ENCODE data around the gene PPM1G. TPM values are rescaled to one million over a fixed set of nuclear protein-coding genes. Genes with fewer than 3 reads are reported as not detected.

PPM1G gene
- total RNA-seq, 1 donor from 2014 or later, result 51.8 TPM

- Histone ChIP-seq H3K27ac (peak overlapping the region; percentile 28), H3K4me3 (no peak overlapping the region), H3K4me1 (no peaks in the 10 kb centered on the region), H3K36me3 (peaks cover 43% of the 10 kb centered on the region), H3K9me3 (no peaks in the 10 kb centered on the region), H3K27me3 (no peaks in the 10 kb centered on the region)
- DNase-seq, result no peak
- no peak for ATAC-seq
- TF ChIP-seq CTCF (IDR thresholded peaks at IDR 0.05), result no peak
- intact Hi-C loops (cut with DNase I), result no loop called here
These were observed 36.2 kb upstream of the PPM1G start for GRCh38 chr2:27445615-27446014.

- peaks cover 43% of the 10 kb centered on the region for H3K36me3 ChIP-seq
These were observed 35.8 kb upstream of the PPM1G start for GRCh38 chr2:27445155-27445554.

GRCh38 chr2:27442920-27443282 is 33.5 kb upstream of the PPM1G start:
- Histone ChIP-seq H3K27ac (peak overlapping the region; percentile 58), H3K36me3 (peaks cover 49% of the 10 kb centered on the region), H3K4me1 (no peaks in the 10 kb centered on the region), H3K9me3 (no peaks in the 10 kb centered on the region), H3K4me3 (peak overlapping the region; percentile 41), H3K27me3 (no peaks in the 10 kb centered on the region)
- intact Hi-C loops (cut with DNase I), result no loop called here
- no peak for TF ChIP-seq CTCF (IDR thresholded peaks at IDR 0.05)
- DNase-seq (no peak), ATAC-seq (peak; percentile 1)

More at GRCh38 chr2:27445155-27445554, 35.8 kb upstream of the PPM1G start:
- Histone ChIP-seq H3K4me3 (no peak overlapping the region), H3K9me3 (no peaks in the 10 kb centered on the region), H3K4me1 (no peaks in the 10 kb centered on the region), H3K27me3 (no peaks in the 10 kb centered on the region), H3K27ac (no peak overlapping the region)
- no peak for ATAC-seq
- DNase-seq, result no peak
- no peak for TF ChIP-seq CTCF (IDR thresholded peaks at IDR 0.05)
- intact Hi-C loops (cut with DNase I), result no loop called here

GRCh38 chr2:27441958-27442919 is 32.8 kb upstream of the PPM1G start, which contains the start of gene KRTCAP3:
Gene KRTCAP3, plus strand, starts transcription at chr2:27442381. Its CDS starts 32 bp downstream, at chr2:27442413.
- intact Hi-C loops (cut with DNase I), result no loop called here
- no peaks in the 10 kb centered on the region for H3K4me1 ChIP-seq
- peaks cover 49% of the 10 kb centered on the region for H3K36me3 ChIP-seq
- peak; percentile 20 for TF ChIP-seq CTCF (IDR thresholded peaks at IDR 0.05)
- H3K4me3 ChIP-seq, result peak within 1 kb of the TSS; percentile 41
- no peaks in the 10 kb centered on the region for H3K9me3 ChIP-seq
- no peaks in the 10 kb centered on the region for H3K27me3 ChIP-seq
- DNase-seq (peak; percentile 88), ATAC-seq (peak; percentile 96)
- H3K27ac ChIP-seq, result peak within 1 kb of the TSS; percentile 58

GRCh38 chr2:27441226-27441926 is 32.0 kb upstream of the PPM1G start:
- no peaks in the 10 kb centered on the region for H3K27me3 ChIP-seq
- ATAC-seq (no peak), DNase-seq (no peak)
- no peak overlapping the region for H3K4me3 ChIP-seq
- intact Hi-C loops (cut with DNase I), result no loop called here
- H3K9me3 ChIP-seq, result no peaks in the 10 kb centered on the region
- no peaks in the 10 kb centered on the region for H3K4me1 ChIP-seq
- TF ChIP-seq CTCF (IDR thresholded peaks at IDR 0.05), result no peak
- peaks cover 57% of the 10 kb centered on the region for H3K36me3 ChIP-seq
- no peak overlapping the region for H3K27ac ChIP-seq
